Calu3 (cell line): ENCODE measurements around the gene NOX5. TPM values are rescaled to one million over a fixed set of nuclear protein-coding genes. Genes with fewer than 3 reads are reported as not detected.
A peak's percentile ranks its signal among the peaks of the same experiment; 100 is the strongest.

ENCODE experiments used
- BruUV-seq: library from RNA; stranded (reverse); fragments of 400-500 nt; replicated peaks from 2 replicates; lab custom pipeline; 2021; lab: Mats Ljungman, UMichigan
- CTCF ChIA-PET: fragments of 300-600 bp; sonication (Branson Sonifier 250); formaldehyde crosslinking; loops from one replicate; lab custom pipeline; 2022; ENCODE audit warnings: antibody characterized with exemption; lab: Charles Lee
- DNase-seq: peaks from one replicate; pipeline ENCODE4 v3.0.0; 2022
- H3K27ac Mint-ChIP-seq: one replicate; pipeline ENCODE4 v1.8.0; 2022; ENCODE audit warnings: mixed read lengths; ENCODE audit not compliant: unreplicated experiment
- H3K27me3 Mint-ChIP-seq: one replicate; pipeline ENCODE4 v1.8.0; 2022; ENCODE audit warnings: mixed read lengths; ENCODE audit not compliant: unreplicated experiment
- H3K36me3 Mint-ChIP-seq: one replicate; pipeline ENCODE4 v1.8.0; 2022; ENCODE audit warnings: mild to moderate bottlenecking, moderate library complexity, mixed read lengths; ENCODE audit not compliant: insufficient read depth, unreplicated experiment
- H3K4me1 Mint-ChIP-seq: one replicate; pipeline ENCODE4 v1.8.0; 2022; ENCODE audit warnings: mild to moderate bottlenecking, low read depth, mixed read lengths; ENCODE audit not compliant: unreplicated experiment
- H3K4me3 Mint-ChIP-seq: one replicate; pipeline ENCODE4 v1.8.0; 2022; ENCODE audit warnings: mild to moderate bottlenecking, low read depth, moderate library complexity, mixed read lengths; ENCODE audit not compliant: unreplicated experiment
- H3K9me3 Mint-ChIP-seq: one replicate; pipeline ENCODE4 v1.8.0; 2022; ENCODE audit warnings: low read depth, mixed read lengths; ENCODE audit not compliant: unreplicated experiment
- intact Hi-C: fragments of 100-400 bp; cut with micrococcal nuclease; formaldehyde crosslinking; loops from one replicate; pipeline ENCODE4 v1.10.0; 2022; ENCODE audit not compliant: unreplicated experiment
- total RNA-seq: library from RNA; stranded (reverse); gene quantifications from 2 replicates; pipeline ENCODE4 v1.2.3, GENCODE V29; 2022
- TF ChIP-seq, protein P1 (sequence below): fragments of 200-600 bp; IDR thresholded peaks from one replicate; pipeline ENCODE4 v1.8.0; 2022; ENCODE audit warnings: antibody characterized with exemption; ENCODE audit not compliant: unreplicated experiment

NOX5 gene
- total RNA-seq, 1 experiment from 2014 or later = 0.14 TPM

DNA sequence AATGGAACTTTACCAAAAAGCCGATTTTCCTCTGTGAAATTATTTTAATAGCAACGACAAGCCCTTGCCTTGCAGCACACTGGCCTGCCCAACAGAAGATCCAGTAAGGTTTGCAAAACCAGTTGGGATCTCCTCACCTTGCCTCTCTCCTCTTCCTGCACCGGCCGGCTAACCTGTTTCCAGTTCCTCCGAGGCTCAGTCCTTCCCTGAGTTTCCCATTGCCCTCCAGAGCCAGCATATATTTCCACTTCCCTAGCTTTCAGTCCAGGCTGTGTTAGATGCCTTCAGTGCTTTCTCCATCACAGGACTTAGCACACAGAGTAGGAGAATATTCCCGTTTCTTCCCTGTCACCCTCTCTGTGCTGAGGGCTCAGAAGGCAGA, 60.3 kb downstream of the NOX5 start:
- Mint-ChIP-seq H3K36me3 (peaks cover 15% of the 10 kb centered on the region), H3K4me1 (peaks cover 9% of the 10 kb centered on the region), H3K27me3 (peaks cover 31% of the 10 kb centered on the region), H3K9me3 (no peaks in the 10 kb centered on the region), H3K4me3 (peak overlapping the region; percentile 82), H3K27ac (peak overlapping the region; percentile 21)
- intact Hi-C loops = no loop called here
- TF ChIP-seq, protein P1, sequence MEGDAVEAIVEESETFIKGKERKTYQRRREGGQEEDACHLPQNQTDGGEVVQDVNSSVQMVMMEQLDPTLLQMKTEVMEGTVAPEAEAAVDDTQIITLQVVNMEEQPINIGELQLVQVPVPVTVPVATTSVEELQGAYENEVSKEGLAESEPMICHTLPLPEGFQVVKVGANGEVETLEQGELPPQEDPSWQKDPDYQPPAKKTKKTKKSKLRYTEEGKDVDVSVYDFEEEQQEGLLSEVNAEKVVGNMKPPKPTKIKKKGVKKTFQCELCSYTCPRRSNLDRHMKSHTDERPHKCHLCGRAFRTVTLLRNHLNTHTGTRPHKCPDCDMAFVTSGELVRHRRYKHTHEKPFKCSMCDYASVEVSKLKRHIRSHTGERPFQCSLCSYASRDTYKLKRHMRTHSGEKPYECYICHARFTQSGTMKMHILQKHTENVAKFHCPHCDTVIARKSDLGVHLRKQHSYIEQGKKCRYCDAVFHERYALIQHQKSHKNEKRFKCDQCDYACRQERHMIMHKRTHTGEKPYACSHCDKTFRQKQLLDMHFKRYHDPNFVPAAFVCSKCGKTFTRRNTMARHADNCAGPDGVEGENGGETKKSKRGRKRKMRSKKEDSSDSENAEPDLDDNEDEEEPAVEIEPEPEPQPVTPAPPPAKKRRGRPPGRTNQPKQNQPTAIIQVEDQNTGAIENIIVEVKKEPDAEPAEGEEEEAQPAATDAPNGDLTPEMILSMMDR = no peak
- no peak for DNase-seq
- CTCF ChIA-PET = no interaction called here
- no TSS peak for BruUV-seq

DNA sequence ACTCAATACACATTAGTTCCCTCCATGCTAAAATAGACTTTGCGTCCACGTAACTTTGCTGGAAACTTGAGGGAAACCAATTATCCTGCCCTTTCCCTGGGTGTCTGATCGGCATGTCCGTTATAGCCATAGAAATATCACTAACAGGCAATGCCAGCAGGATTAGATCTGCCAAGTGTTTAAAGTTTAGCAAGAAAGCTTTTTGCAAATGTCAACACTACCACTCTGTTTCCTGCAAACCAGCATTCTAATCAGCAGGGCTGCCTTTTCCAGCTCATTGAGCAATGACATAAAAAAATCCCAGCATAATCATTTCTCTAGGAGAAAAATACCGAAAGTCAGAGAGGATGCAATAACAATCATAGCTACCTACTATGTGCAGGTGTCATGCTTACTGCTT, 60.9 kb downstream of the NOX5 start:
- BruUV-seq = no TSS peak
- peaks cover 14% of the 10 kb centered on the region for H3K4me1 Mint-ChIP-seq
- CTCF ChIA-PET = no interaction called here
- H3K9me3 Mint-ChIP-seq = no peaks in the 10 kb centered on the region
- DNase-seq = no peak
- TF ChIP-seq, protein P1 = no peak
- H3K27ac Mint-ChIP-seq = no peak overlapping the region
- peak overlapping the region; percentile 82 for H3K4me3 Mint-ChIP-seq
- peaks cover 31% of the 10 kb centered on the region for H3K27me3 Mint-ChIP-seq
- peaks cover 15% of the 10 kb centered on the region for H3K36me3 Mint-ChIP-seq
- intact Hi-C loops = no loop called here

DNA sequence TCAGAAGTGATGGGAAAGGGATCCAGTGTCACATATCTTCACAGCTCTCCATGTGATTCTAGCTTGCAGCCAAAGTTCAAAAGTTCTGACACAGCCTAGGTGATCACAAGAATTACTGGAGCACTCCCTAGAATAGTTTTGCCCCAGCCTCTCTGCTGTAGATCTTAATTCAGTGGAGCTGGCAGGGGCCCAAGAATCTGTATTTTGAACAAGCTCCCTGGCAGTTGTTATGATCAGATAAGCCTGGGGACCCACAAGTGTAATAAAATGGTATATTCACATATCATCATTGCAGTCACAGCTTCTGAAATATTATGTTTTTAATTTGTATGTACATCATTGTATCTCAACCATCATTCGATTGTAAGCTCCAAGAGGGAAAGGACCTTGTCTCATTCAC, 62.3 kb downstream of the NOX5 start:
- Mint-ChIP-seq H3K9me3 (no peaks in the 10 kb centered on the region), H3K4me1 (peaks cover 19% of the 10 kb centered on the region), H3K27me3 (peaks cover 31% of the 10 kb centered on the region), H3K36me3 (peaks cover 15% of the 10 kb centered on the region), H3K27ac (no peak overlapping the region), H3K4me3 (no peak overlapping the region)
- intact Hi-C loops = no loop called here
- CTCF ChIA-PET = no interaction called here
- no TSS peak for BruUV-seq
- DNase-seq = no peak
- TF ChIP-seq, protein P1 = no peak

DNA sequence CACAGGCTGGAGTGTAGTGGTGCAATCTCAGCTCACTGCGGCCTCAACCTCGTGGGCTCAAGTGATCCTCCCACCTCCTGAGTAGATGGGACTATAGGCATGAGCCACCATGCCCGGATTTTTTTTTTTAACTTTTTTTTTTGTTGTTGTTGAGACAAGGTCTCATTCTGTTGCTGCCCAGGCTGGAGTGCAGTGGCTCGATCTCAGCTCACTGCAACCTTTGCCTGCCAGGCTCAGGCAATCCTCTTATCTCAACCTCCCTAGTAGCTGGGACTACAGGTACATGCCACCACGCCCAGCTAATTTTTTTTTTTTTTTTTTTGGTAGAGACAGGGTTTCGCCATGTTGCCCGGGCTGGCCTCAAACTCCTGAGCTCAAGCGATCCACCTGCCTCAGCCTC, 64.1 kb downstream of the NOX5 start:
- peaks cover 43% of the 10 kb centered on the region for H3K27me3 Mint-ChIP-seq
- H3K36me3 Mint-ChIP-seq = peaks cover 11% of the 10 kb centered on the region
- H3K27ac Mint-ChIP-seq = no peak overlapping the region
- H3K9me3 Mint-ChIP-seq = no peaks in the 10 kb centered on the region
- CTCF ChIA-PET = interaction anchor here (0.7 kb wide), 1 partner anchor 90 kb away, joined by 6 read pairs; no protein-coding TSS in a partner anchor
- H3K4me3 Mint-ChIP-seq = no peak overlapping the region
- BruUV-seq = no TSS peak
- TF ChIP-seq, protein P1 = no peak
- DNase-seq = no peak
- peaks cover 19% of the 10 kb centered on the region for H3K4me1 Mint-ChIP-seq
- intact Hi-C loops = no loop called here
